Fibroblast of mammary gland (primary cell): ENCODE data around the gene RNF121.

ENCODE experiments used
- DNase-seq: peaks from one replicate; pipeline ENCODE4 v3.0.0-alpha.2; 2010; ENCODE audit warnings: low read depth
- H3K4me3 ChIP-seq: 2 replicates; pipeline ENCODE4 v1.5.1; 2011; ENCODE audit warnings: low read depth, mild to moderate bottlenecking, low read length, moderate library complexity; ENCODE audit not compliant: control insufficient read depth
- CTCF ChIP-seq: conservative IDR thresholded peaks from 2 replicates; pipeline ENCODE4 v1.5.1; 2011; ENCODE audit warnings: low read depth, low read length, inconsistent platforms; ENCODE audit not compliant: control insufficient read depth, insufficient read depth

The RNF121 gene

GRCh38 chr11:71955898-71956456 is 27.1 kb downstream of the RNF121 start:
- no peak for DNase-seq
- TF ChIP-seq CTCF, result no peak
- H3K4me3 ChIP-seq, result no peak overlapping the region

GRCh38 chr11:71962428-71963038 is 33.7 kb downstream of the RNF121 start:
- peak; percentile 41 for DNase-seq
- H3K4me3 ChIP-seq, result no peak overlapping the region
- no peak for TF ChIP-seq CTCF

- DNase-seq, result no peak
- TF ChIP-seq CTCF, result no peak
- no peak overlapping the region for H3K4me3 ChIP-seq
Observed at GRCh38 chr11:71963468-71963867, 34.6 kb downstream of the RNF121 start.

- DNase-seq, result no peak
- no peak overlapping the region for H3K4me3 ChIP-seq
- TF ChIP-seq CTCF, result no peak
Observed at GRCh38 chr11:71964641-71965040, 35.8 kb downstream of the RNF121 start.

- no peak overlapping the region for H3K4me3 ChIP-seq
- no peak for TF ChIP-seq CTCF
Observed at GRCh38 chr11:71971680-71972079, 42.8 kb downstream of the RNF121 start.

GRCh38 chr11:71976551-71976950 is 47.7 kb downstream of the RNF121 start:
- no peak for DNase-seq
- H3K4me3 ChIP-seq, result no peak overlapping the region
- no peak for TF ChIP-seq CTCF

More at GRCh38 chr11:71971680-71972079, 42.8 kb downstream of the RNF121 start:
- DNase-seq, result no peak

- DNase-seq, result no peak
- no peak for TF ChIP-seq CTCF
- no peak overlapping the region for H3K4me3 ChIP-seq
Observed at GRCh38 chr11:71977090-71977489, 48.2 kb downstream of the RNF121 start.
